Measurements from ENCODE around the gene RYR3.

- TF ChIP-seq POLR2A (IDR thresholded peaks at IDR 0.05; ENCODE audit: low read depth, low read length) = no peak
- no peak for TF ChIP-seq TAF1 (IDR thresholded peaks at IDR 0.05; ENCODE audit: borderline replicate concordance, low read depth, low read length)
Observed at GRCh38 chr15:33467146-33467815, 156.5 kb downstream of the RYR3 start.
